H1 (cell line): ENCODE data around the gene ARHGAP26. TPM values are rescaled to one million over a fixed set of nuclear protein-coding genes. Genes with fewer than 3 reads are reported as not detected.

Source experiments
- CTCF ChIA-PET: fragments of 300-600 bp; sonication (Branson Sonifier 250); formaldehyde crosslinking; loops from one replicate; lab custom pipeline; 2021; ENCODE audit not compliant: partially characterized antibody; lab: Charles Lee
- POLR2A ChIA-PET: fragments of 300-600 bp; sonication (Branson Sonifier 250); formaldehyde crosslinking; loops from one replicate; lab custom pipeline; 2021; ENCODE audit warnings: inconsistent platforms; ENCODE audit not compliant: partially characterized antibody; lab: Charles Lee
- DNase-seq, 2 experiments: peaks; one replicate each; pipeline versions ENCODE4 v3.0.0 to v3.0.0-alpha.2; 2010 to 2022; ENCODE audit warnings: low spot score in 2 of 2, low read depth in 1 of 2, mixed read lengths in 1 of 2
- FAIRE-seq: peaks from 2 replicates; lab custom pipeline; 2011; peaks lifted over from hg19 to GRCh38; lab: Jason Lieb, UNC
- H2AFZ ChIP-seq: 2 replicates; pipeline ENCODE4 v1.8.1; 2012; ENCODE audit warnings: low read length, inconsistent platforms
- H2AK5ac ChIP-seq: 2 replicates; pipeline ENCODE4 v1.6.1; 2013; ENCODE audit warnings: low read depth, low read length
- H2BK120ac ChIP-seq: replicated peaks from 2 replicates; pipeline ENCODE3; 2013; ENCODE audit warnings: low read depth, low read length, inconsistent platforms
- H2BK12ac ChIP-seq: 2 replicates; pipeline ENCODE4 v1.6.1; 2013; ENCODE audit warnings: low read depth, low read length
- H2BK15ac ChIP-seq: 2 replicates; pipeline ENCODE4 v1.6.1; 2013; ENCODE audit warnings: low read length
- H2BK20ac ChIP-seq: 2 replicates; pipeline ENCODE4 v1.6.1; 2013; ENCODE audit warnings: low read length
- H2BK5ac ChIP-seq: 2 replicates; pipeline ENCODE4 v1.6.1; 2013; ENCODE audit warnings: low read depth, low read length
- H3K14ac ChIP-seq: 2 replicates; pipeline ENCODE4 v1.6.1; 2013; ENCODE audit warnings: inconsistent platforms; ENCODE audit not compliant: insufficient read length
- H3K18ac ChIP-seq: 2 replicates; pipeline ENCODE4 v1.6.1; 2013; ENCODE audit warnings: low read length; ENCODE audit errors: extremely low read depth
- H3K23ac ChIP-seq: 2 replicates; pipeline ENCODE4 v1.6.1; 2013; ENCODE audit warnings: inconsistent platforms; ENCODE audit not compliant: insufficient read length
- H3K23me2 ChIP-seq: 2 replicates; pipeline ENCODE4 v1.6.1; 2013; ENCODE audit warnings: low read depth, low read length
- H3K27ac ChIP-seq: 2 replicates; pipeline ENCODE4 v1.6.1; 2011; ENCODE audit warnings: low read depth, low read length, inconsistent platforms
- H3K27me3 ChIP-seq, 4 experiments: replicated peaks in 1 of 4; 1 replicate in 1 of 4; 2 replicates in 3 of 4; pipeline versions ENCODE4 v1.6.1 to v1.8.1; 2011 to 2013; ENCODE audit warnings: low read length in 3 of 4, mild to moderate bottlenecking in 3 of 4, inconsistent platforms in 2 of 4, mixed read lengths in 2 of 4, moderate library complexity in 1 of 4; ENCODE audit not compliant: control insufficient read depth in 3 of 4, insufficient read depth in 3 of 4; ENCODE audit errors: extremely low read depth in 1 of 4
- H3K36me3 ChIP-seq, 4 experiments: 2 replicates each; pipeline versions ENCODE4 v1.6.1 to v1.8.1; 2011 to 2013; ENCODE audit warnings: mild to moderate bottlenecking in 4 of 4, low read length in 3 of 4, moderate library complexity in 2 of 4, control low read depth in 1 of 4, inconsistent platforms in 1 of 4; ENCODE audit not compliant: insufficient read depth in 4 of 4, control insufficient read depth in 2 of 4
- H3K4ac ChIP-seq: replicated peaks from 2 replicates; pipeline ENCODE3; 2013; ENCODE audit warnings: low read length, low read depth, mixed read lengths, inconsistent platforms; ENCODE audit not compliant: insufficient read length
- H3K4me1 ChIP-seq, 4 experiments: replicated peaks in 1 of 4; 1 replicate in 1 of 4; 2 replicates in 3 of 4; pipeline versions ENCODE4 v1.6.1 to v1.8.1; 2011 to 2013; ENCODE audit warnings: low read length in 3 of 4, inconsistent platforms in 2 of 4, mixed read lengths in 1 of 4; ENCODE audit not compliant: insufficient read depth in 4 of 4, control insufficient read depth in 3 of 4
- H3K4me2 ChIP-seq, 2 experiments: 2 replicates each; pipeline versions ENCODE4 v1.6.1 to v1.8.1; 2011 to 2013; ENCODE audit warnings: low read depth in 2 of 2, low read length in 2 of 2, control low read depth in 1 of 2, inconsistent platforms in 1 of 2, mild to moderate bottlenecking in 1 of 2; ENCODE audit not compliant: insufficient read depth in 1 of 2
- H3K4me3 ChIP-seq, 4 experiments: fragments of 200-600, 300-600 bp in 1 of 4; sonication (generic), shearing (Covaris generic), sonication (Bioruptor Twin) in 1 of 4; 2 replicates each; pipeline versions ENCODE4 v1.5.1 to v1.8.1; 2011 to 2016; ENCODE audit warnings: low read length in 4 of 4, low read depth in 3 of 4, control low read depth in 2 of 4, inconsistent platforms in 2 of 4, mild to moderate bottlenecking in 2 of 4, mixed read lengths in 1 of 4, moderate library complexity in 1 of 4; ENCODE audit not compliant: insufficient read depth in 2 of 4; ENCODE audit errors: extremely low read depth in 1 of 4
- H3K56ac ChIP-seq: replicated peaks from 2 replicates; pipeline ENCODE3; 2013; ENCODE audit warnings: low read depth, mild to moderate bottlenecking, mixed read lengths, low read length, inconsistent platforms; ENCODE audit not compliant: insufficient read length
- H3K79me1 ChIP-seq: 2 replicates; pipeline ENCODE4 v1.6.1; 2013; ENCODE audit warnings: low read depth, low read length, control low read depth
- H3K79me2 ChIP-seq, 2 experiments: 2 replicates each; pipeline versions ENCODE4 v1.6.1 to v1.8.1; 2012 to 2013; ENCODE audit warnings: low read length in 2 of 2, mild to moderate bottlenecking in 2 of 2, inconsistent platforms in 1 of 2; ENCODE audit not compliant: insufficient read depth in 2 of 2, control insufficient read depth in 1 of 2
- H3K9ac ChIP-seq, 4 experiments: replicated peaks in 1 of 4; 1 replicate in 1 of 4; 2 replicates in 3 of 4; pipeline versions ENCODE4 v1.6.1 to v1.8.1; 2011 to 2013; ENCODE audit warnings: low read depth in 3 of 4, low read length in 3 of 4, control low read depth in 2 of 4, mild to moderate bottlenecking in 2 of 4, moderate library complexity in 2 of 4, inconsistent platforms in 1 of 4; ENCODE audit errors: extremely low read depth in 1 of 4
- H3K9me3 ChIP-seq, 2 experiments: 2 replicates each; pipeline versions ENCODE4 v1.6.1 to v1.8.1; 2012 to 2013; ENCODE audit warnings: mild to moderate bottlenecking in 2 of 2, moderate library complexity in 2 of 2, control low read depth in 1 of 2, inconsistent platforms in 1 of 2, low read depth in 1 of 2, low read length in 1 of 2, mixed read lengths in 1 of 2; ENCODE audit not compliant: insufficient read depth in 2 of 2
- H4K20me1 ChIP-seq, 2 experiments: replicated peaks in 1 of 2; 2 replicates each; pipeline versions ENCODE3 to v1.8.1; 2011 to 2013; ENCODE audit warnings: inconsistent platforms in 2 of 2, low read length in 2 of 2, mild to moderate bottlenecking in 1 of 2; ENCODE audit not compliant: insufficient read depth in 2 of 2, control insufficient read depth in 1 of 2
- H4K5ac ChIP-seq: 2 replicates; pipeline ENCODE4 v1.6.1; 2013; ENCODE audit warnings: low read length, low read depth, mixed read lengths, inconsistent platforms; ENCODE audit not compliant: insufficient read length
- H4K8ac ChIP-seq: 2 replicates; pipeline ENCODE4 v1.8.0; 2013; ENCODE audit warnings: mild to moderate bottlenecking, moderate library complexity, low read length, inconsistent platforms; ENCODE audit not compliant: insufficient read depth; ENCODE audit errors: extremely low read depth
- H4K91ac ChIP-seq: replicated peaks from 2 replicates; pipeline ENCODE3; 2013; ENCODE audit warnings: low read length, mixed read lengths, inconsistent platforms; ENCODE audit not compliant: insufficient read length
- ASH2L ChIP-seq: fragments of 200-600, 300-600 bp; sonication (generic); IDR thresholded peaks from one replicate; pipeline ENCODE4 v1.7.1; 2017; ENCODE audit warnings: low read length
- ATF2 ChIP-seq: IDR thresholded peaks from 2 replicates; pipeline ENCODE4 v1.6.1; 2012; ENCODE audit warnings: low read length, inconsistent platforms
- CBX5 ChIP-seq: fragments of 300-800, 300-1000 bp; sonication (generic); IDR thresholded peaks from 2 replicates; pipeline ENCODE4 v1.7.1; 2016; ENCODE audit warnings: antibody characterized with exemption, low read length, low read depth
- CEBPB ChIP-seq: IDR thresholded peaks from 2 replicates; pipeline ENCODE4 v1.6.1; 2012; ENCODE audit warnings: low read depth, low read length
- CHD2 ChIP-seq: IDR thresholded peaks from 2 replicates; pipeline ENCODE4 v1.6.1; 2012; ENCODE audit warnings: low read length, improper control_type of control experiment
- CTBP2 ChIP-seq: IDR thresholded peaks from 2 replicates; pipeline ENCODE4 v1.7.0; 2011; ENCODE audit warnings: borderline replicate concordance, mild to moderate bottlenecking, moderate library complexity, mixed read lengths, low read length; ENCODE audit not compliant: insufficient read depth, insufficient read length
- HDAC6 ChIP-seq: IDR thresholded peaks from one replicate; pipeline ENCODE4 v1.7.1; 2012; ENCODE audit warnings: low read depth, mild to moderate bottlenecking, inconsistent platforms, low read length, moderate library complexity
- POU5F1 ChIP-seq: IDR thresholded peaks from 2 replicates; pipeline ENCODE4 v1.6.1; 2011; ENCODE audit warnings: low read depth, mild to moderate bottlenecking, low read length, moderate library complexity
- RFX5 ChIP-seq: IDR thresholded peaks from 2 replicates; pipeline ENCODE4 v1.6.1; 2011; ENCODE audit warnings: low read depth, low read length, improper control_type of control experiment, borderline replicate concordance
- SP4 ChIP-seq: IDR thresholded peaks from 2 replicates; pipeline ENCODE4 v1.6.1; 2012; ENCODE audit warnings: low read length, inconsistent platforms
- TAF1 ChIP-seq: IDR thresholded peaks from 2 replicates; pipeline ENCODE4 v1.6.1; 2011; ENCODE audit warnings: mild to moderate bottlenecking, low read depth, low read length
- TBP ChIP-seq: IDR thresholded peaks from 2 replicates; pipeline ENCODE4 v1.6.1; 2011; ENCODE audit warnings: low read depth, low read length, improper control_type of control experiment
- WGBS, 2 experiments: shearing (Covaris generic) in 1 of 2; methylation state at CpG; one replicate each; pipeline versions ENCODE4 v1.1.6 to v1.1.7; 2013 to 2015; ENCODE audit warnings: low lambda C conversion rate in 2 of 2, mixed read lengths in 2 of 2, inconsistent platforms in 1 of 2, low coverage in 1 of 2, missing lambda C conversion rate in 1 of 2; ENCODE audit not compliant: insufficient replicate concordance in 2 of 2, insufficient coverage in 1 of 2, insufficient read length in 1 of 2; ENCODE audit errors: extremely low coverage in 1 of 2, missing lambda C conversion rate in 1 of 2; 5-methylcytosine and 5-hydroxymethylcytosine counted together
- polyA plus RNA-seq, 7 experiments: library from polyadenylated mRNA; depleted of rRNA in 3 of 7; stranded (reverse) in 5 of 7; unstranded in 2 of 7; fragments of >200 nt in 5 of 7; fragments of 200-250 nt in 2 of 7; gene quantifications; 1 replicate in 5 of 7; 2 replicates in 1 of 7; 4 replicates in 1 of 7; pipeline versions ENCODE4 v1.2.1 to v1.2.3, GENCODE V29; 2011 to 2013; ENCODE audit warnings: missing spikeins in 2 of 7, mixed read lengths in 2 of 7
- total RNA-seq: library from RNA; stranded (reverse); fragmentation: NEBNext Ultra II Directional; extraction: Animal tissue kit (Norgen Biotek cat#: 25700); gene quantifications from 2 replicates; pipeline ENCODE4 v1.2.1, GENCODE V29; 2021

ARHGAP26 gene
- total and polyA plus RNA-seq, 2 of the 8 experiments (the other 6 are each of a cell fraction or from before 2014, with no cell fraction given) = 7.1 to 24.8 TPM

GRCh38 chr5:143226361-143226760 lies 456.2 kb downstream of the ARHGAP26 start:
- Histone ChIP-seq H2BK15ac (no peak overlapping the region), H3K79me1 (no peaks in the 10 kb centered on the region), H3K9me3 (no peaks in the 10 kb centered on the region), H3K23me2 (peaks cover 2% of the 10 kb centered on the region; the same call in 1 of the 2 replicates), H4K91ac (no peak overlapping the region), H2BK5ac (no peak overlapping the region), H4K8ac (no peak overlapping the region), H2AK5ac (no peak overlapping the region), H3K4me2 (no peak overlapping the region), H3K27me3 (no peaks in the 10 kb centered on the region), H2BK120ac (no peak overlapping the region), H3K4me1 (peaks cover 0 to 7% (median 3%) of the 10 kb centered on the region in 4 experiments; a peak in 4 of 7 replicates), H3K79me2 (no peaks in the 10 kb centered on the region), H3K4me3 (no peak overlapping the region), H4K5ac (no peak overlapping the region), H3K27ac (no peak overlapping the region), H3K18ac (no peak overlapping the region), H3K23ac (no peak overlapping the region), H2AFZ (no peak overlapping the region), H3K56ac (no peak overlapping the region), H4K20me1 (no peaks in the 10 kb centered on the region), H3K9ac (no peak overlapping the region), H2BK12ac (no peak overlapping the region), H3K36me3 (no peaks in the 10 kb centered on the region), H2BK20ac (no peak overlapping the region), H3K4ac (no peak overlapping the region), H3K14ac (no peak overlapping the region)
- FAIRE-seq (no peak), DNase-seq (no peak)
- ChIA-PET CTCF (interaction anchor here (0.6 to 3.1 kb wide), 5 partner anchors 9 to 224 kb away, joined by 3 to 10 read pairs (median 4); no protein-coding TSS in a partner anchor), POLR2A (no interaction called here)
- WGBS, 2 experiments = 86% methylated on average over 2 of the region's 3 CpGs; no CpG with 5 or more reads in 1 of the 2 experiments
- no peak for TF ChIP-seq SP4
- TF ChIP-seq ASH2L = no peak
- TF ChIP-seq HDAC6 = no peak
- no peak for TF ChIP-seq RFX5
- TF ChIP-seq CEBPB = no peak
- TF ChIP-seq CHD2 = no peak
- TF ChIP-seq TBP = no peak
- no peak for TF ChIP-seq POU5F1
- TF ChIP-seq TAF1 = no peak
- TF ChIP-seq CTBP2 = no peak
- TF ChIP-seq ATF2 = no peak
- TF ChIP-seq CBX5 = no peak
